ENCODE measurements around the gene IQCF5.

- TF ChIP-seq CEBPB (IDR thresholded peaks at IDR 0.05; ENCODE audit: low read depth) (no peak), REST (IDR thresholded peaks at IDR 0.05; ENCODE audit: low read depth) (no peak), SRF (IDR thresholded peaks at IDR 0.05; ENCODE audit: low read depth) (no peak), CTCF (IDR thresholded peaks at IDR 0.05 in 2 of 3, conservative IDR thresholded peaks at IDR 0.05 in 1 of 3; ENCODE audit: borderline replicate concordance in 1 of 3, insufficient read depth in 1 of 3, low read depth in 2 of 3, low read length in 2 of 3) (no peak), EGR1 (IDR thresholded peaks at IDR 0.05; ENCODE audit: low read depth) (no peak)
Measured at GRCh38 chr3:51874411-51874810, 990 bp downstream of the IQCF5 start.
